ENCODE data around the gene ARHGEF37.

The ARHGEF37 gene

GRCh38 chr5:149603920-149604319 is 22.6 kb downstream of the ARHGEF37 start:
- DNase-seq (ENCODE audit: low spot score) = no peak

GRCh38 chr5:149604321-149604720 is 23.0 kb downstream of the ARHGEF37 start:
- DNase-seq (ENCODE audit: low spot score) = no peak

- no peak for DNase-seq (ENCODE audit: low spot score)
These were observed 24.2 kb downstream of the ARHGEF37 start for GRCh38 chr5:149605354-149605997.

GRCh38 chr5:149605998-149606724 is 24.9 kb downstream of the ARHGEF37 start:
- no peak for DNase-seq (ENCODE audit: low spot score)

GRCh38 chr5:149608936-149609545 is 27.7 kb downstream of the ARHGEF37 start:
- DNase-seq (ENCODE audit: low spot score) = no peak

- no peak for DNase-seq (ENCODE audit: low spot score)
These were observed 28.4 kb downstream of the ARHGEF37 start for GRCh38 chr5:149609640-149610219.

- no peak for DNase-seq (ENCODE audit: low spot score)
These were observed 29.4 kb downstream of the ARHGEF37 start for GRCh38 chr5:149610589-149611255.

- no peak for DNase-seq (ENCODE audit: low spot score)
These were observed 30.0 kb downstream of the ARHGEF37 start for GRCh38 chr5:149611326-149611725.

- no peak for DNase-seq (ENCODE audit: low spot score)
These were observed 33.0 kb downstream of the ARHGEF37 start for GRCh38 chr5:149614034-149614907.

- no peak for DNase-seq (ENCODE audit: low spot score)
These were observed 34.7 kb downstream of the ARHGEF37 start for GRCh38 chr5:149615976-149616375.

- no peak for DNase-seq (ENCODE audit: low spot score)
These were observed 35.5 kb downstream of the ARHGEF37 start for GRCh38 chr5:149616727-149617285.

GRCh38 chr5:149617760-149618306 is 36.5 kb downstream of the ARHGEF37 start:
- DNase-seq (ENCODE audit: low spot score) = no peak

GRCh38 chr5:149618581-149619248 is 37.4 kb downstream of the ARHGEF37 start:
- no peak for DNase-seq (ENCODE audit: low spot score)

- DNase-seq (ENCODE audit: low spot score) = no peak
These were observed 40.3 kb downstream of the ARHGEF37 start for GRCh38 chr5:149621415-149622098.

GRCh38 chr5:149622466-149622865 is 41.2 kb downstream of the ARHGEF37 start:
- no peak for DNase-seq (ENCODE audit: low spot score)

GRCh38 chr5:149623473-149623872 is 42.2 kb downstream of the ARHGEF37 start:
- no peak for DNase-seq (ENCODE audit: low spot score)

- no peak for DNase-seq (ENCODE audit: low spot score)
These were observed 45.8 kb downstream of the ARHGEF37 start for GRCh38 chr5:149627070-149627469.

GRCh38 chr5:149628221-149628620 is 46.9 kb downstream of the ARHGEF37 start:
- no peak for DNase-seq (ENCODE audit: low spot score)

GRCh38 chr5:149628846-149629388 is 47.6 kb downstream of the ARHGEF37 start:
- no peak for DNase-seq (ENCODE audit: low spot score)
